Adrenal gland (tissue), 12 donors: ENCODE measurements around the gene FBXO40. TPM values are rescaled to one million over a fixed set of nuclear protein-coding genes. Genes with fewer than 3 reads are reported as not detected.

Source experiments
- DNase-seq, 7 donors: peaks; one replicate each; pipeline ENCODE4 v3.0.0-alpha.2; 2019 to 2020
- H3K27ac ChIP-seq, 5 donors: fragments of 200-600 bp; sonication (generic) in 4 of 5; 1 replicate in 3 of 5; 2 replicates in 2 of 5; pipeline versions ENCODE4 v1.5.1 to v1.8.0; 2016 to 2020; ENCODE audit warnings: mild to moderate bottlenecking in 1 of 5
- H3K27me3 ChIP-seq: fragments of 200-600 bp; 2 replicates; pipeline ENCODE4 v1.8.0; 2021
- H3K36me3 ChIP-seq, 2 donors: fragments of 200-600 bp; replicated peaks in 1 of 2; 1 replicate in 1 of 2; 2 replicates in 1 of 2; pipeline versions ENCODE4 v1.5.1 to v1.8.0; 2018 to 2022
- H3K4me1 ChIP-seq, 2 donors: fragments of 200-600 bp; replicated peaks in 1 of 2; 1 replicate in 1 of 2; 2 replicates in 1 of 2; pipeline versions ENCODE4 v1.5.1 to v1.8.0; 2018 to 2021
- H3K4me3 ChIP-seq, 4 donors: fragments of 200-600 bp; sonication (generic) in 3 of 4; one replicate each; pipeline ENCODE4 v1.5.1; 2016 to 2018
- H3K9me3 ChIP-seq, 3 donors: fragments of 200-600 bp; sonication (generic) in 1 of 3; replicated peaks in 1 of 3; 1 replicate in 2 of 3; 2 replicates in 1 of 3; pipeline versions ENCODE4 v1.5.1 to v1.8.0; 2016 to 2021
- CTCF ChIP-seq, 6 experiments: fragments of 450-650 bp in 4 of 6; fragments of 200-600 bp in 2 of 6; sonication (generic) in 1 of 6; IDR thresholded peaks; 1 replicate in 5 of 6; 2 replicates in 1 of 6; pipeline versions ENCODE4 v1.5.1 to v1.8.0; 2016 to 2021; ENCODE audit warnings: antibody characterized with exemption in 6 of 6, mild to moderate bottlenecking in 2 of 6, moderate library complexity in 1 of 6
- POLR2A ChIP-seq, 2 donors: fragments of 450-650 bp; IDR thresholded peaks; one replicate each; pipeline ENCODE4 v1.6.1; 2017; ENCODE audit warnings: antibody characterized with exemption in 2 of 2, mild to moderate bottlenecking in 2 of 2, moderate library complexity in 1 of 2
- WGBS, 4 donors: extraction: QIAGEN DNeasy Blood & Tissue Kit in 2 of 4; methylation state at CpG; one replicate each; pipeline versions ENCODE4 v1.1.5 to v1.1.7; 2013 to 2017; 5-methylcytosine and 5-hydroxymethylcytosine counted together
- intact Hi-C, 2 donors: fragments of 100-400 bp; cut with DNase I; formaldehyde crosslinking; loops; one replicate each; pipeline versions ENCODE4 v1.14.1 to v1.15.0; 2022 to 2023
- polyA plus RNA-seq, 3 donors: library from polyadenylated mRNA; stranded (reverse); fragments of 200-250 nt in 2 of 3; fragments of 350-450 nt in 1 of 3; fragmentation: Illumina TruSeq in 1 of 3; extraction: RNeasy Lipid Tissue Mini Kit (QIAGEN cat#74804) in 1 of 3; gene quantifications; one replicate each; pipeline ENCODE4 v1.2.3, GENCODE V29; 2013 to 2014
- total RNA-seq, 9 donors: library from RNA; depleted of rRNA in 4 of 9; stranded (reverse); fragments of >200 nt in 4 of 9; fragments of 120-200 nt in 1 of 9; fragmentation: NEBNext Ultra II Directional in 1 of 9; extraction: Animal tissue kit (Norgen Biotek cat#: 25700) in 1 of 9; gene quantifications; one replicate each; pipeline versions ENCODE4 v1.1.0 to v1.2.4, GENCODE V29; 2013 to 2023
- donor health status: healthy with polysubstance abuse.
- donor health status: Bipolar disorder and iron deficiency.
- donor health status: DM: yes; HTN: yes; CAD: no.
- donor health status: DM: no; HTN: no; CAD: no.
- donor health status: DM: no; HTN: no; CAD: no.
- donor health status: DM: yes; HTN: yes; CAD: no.

The FBXO40 gene
- total and polyA plus RNA-seq, 12 donors = under 0.01 to 1.00 (median 0.09) TPM; not detected in 5

- TF ChIP-seq CTCF (IDR thresholded peaks at IDR 0.05) (no peak), POLR2A (IDR thresholded peaks at IDR 0.05) (no peak)
- DNase-seq = no peak
- intact Hi-C loops = no loop called here
- Histone ChIP-seq H3K4me3 (no peak overlapping the region), H3K27me3 (no peaks in the 10 kb centered on the region), H3K4me1 (peaks cover 7 to 24% of the 10 kb centered on the region in 2 donors), H3K9me3 (no peaks in the 10 kb centered on the region), H3K27ac (no peak overlapping the region), H3K36me3 (no peaks in the 10 kb centered on the region)
- 89 to 100% (median 95%) methylated on average over 2 of the region's 2 CpGs for WGBS, 4 donors
Observed at GRCh38 chr3:121604759-121605158, 11.6 kb downstream of the FBXO40 start.

- Histone ChIP-seq H3K4me3 (no peak overlapping the region), H3K27me3 (no peaks in the 10 kb centered on the region), H3K27ac (no peak overlapping the region), H3K4me1 (peaks cover 5 to 32% of the 10 kb centered on the region in 2 donors), H3K9me3 (no peaks in the 10 kb centered on the region), H3K36me3 (no peaks in the 10 kb centered on the region)
- TF ChIP-seq CTCF (IDR thresholded peaks at IDR 0.05) (no peak), POLR2A (IDR thresholded peaks at IDR 0.05) (no peak)
- DNase-seq = no peak
- intact Hi-C loops = no loop called here
- WGBS, 4 donors = 83 to 95% (median 88%) methylated on average over 4 of the region's 4 CpGs
Observed at GRCh38 chr3:121606106-121606505, 12.9 kb downstream of the FBXO40 start.

DNA sequence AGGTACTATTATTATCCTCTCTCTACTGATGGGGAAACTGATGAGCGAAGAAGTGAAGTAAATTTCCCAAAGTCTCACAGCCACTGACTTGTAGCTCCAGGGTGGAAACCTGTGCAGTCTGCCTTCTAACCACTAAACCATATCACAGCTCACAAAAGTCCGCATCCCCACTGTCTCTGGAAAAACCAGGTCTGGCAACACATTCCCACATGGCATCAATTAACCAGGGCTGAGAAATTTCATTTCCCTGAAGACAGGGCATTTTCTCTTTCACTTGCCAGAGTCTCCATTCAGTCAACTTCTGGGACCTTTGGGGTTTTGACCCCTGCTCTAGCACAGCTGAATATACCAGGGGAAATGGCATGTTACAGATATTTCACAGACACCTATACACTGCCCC lies 26.5 kb downstream of the FBXO40 start:
- intact Hi-C loops = no loop called here
- TF ChIP-seq CTCF (IDR thresholded peaks at IDR 0.05) = no peak
- no peak for TF ChIP-seq POLR2A (IDR thresholded peaks at IDR 0.05)
- Histone ChIP-seq H3K27ac (no peak overlapping the region), H3K4me3 (no peak overlapping the region), H3K9me3 (no peaks in the 10 kb centered on the region), H3K36me3 (no peaks in the 10 kb centered on the region), H3K27me3 (no peaks in the 10 kb centered on the region), H3K4me1 (no peaks in the 10 kb centered on the region)
- DNase-seq = no peak
- 95 to 100% (median 96%) methylated on average over 2 of the region's 2 CpGs for WGBS, 4 donors

DNA sequence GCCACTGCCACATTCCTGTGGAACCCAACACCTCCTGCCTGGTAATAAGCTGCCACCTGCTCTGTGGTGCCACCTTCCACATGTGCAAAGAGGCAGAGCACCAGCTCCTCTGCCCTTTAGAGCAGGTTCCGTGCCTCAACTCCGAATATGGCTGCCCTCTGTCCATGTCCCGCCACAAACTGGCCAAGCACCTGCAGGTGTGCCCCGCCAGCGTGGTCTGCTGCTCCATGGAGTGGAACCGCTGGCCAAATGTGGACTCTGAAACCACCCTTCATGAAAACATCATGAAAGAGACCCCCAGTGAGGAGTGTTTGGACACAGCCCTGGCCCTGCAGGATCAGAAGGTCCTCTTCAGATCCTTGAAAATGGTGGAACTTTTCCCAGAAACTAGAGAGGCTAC lies 28.3 kb downstream of the FBXO40 start:
- no peak overlapping the region for H3K4me3 ChIP-seq
- intact Hi-C loops = no loop called here
- H3K4me1 ChIP-seq = no peaks in the 10 kb centered on the region
- no peaks in the 10 kb centered on the region for H3K36me3 ChIP-seq
- no peaks in the 10 kb centered on the region for H3K9me3 ChIP-seq
- no peak for DNase-seq
- no peak for TF ChIP-seq CTCF (IDR thresholded peaks at IDR 0.05)
- 88 to 100% (median 94%) methylated on average over 6 of the region's 6 CpGs for WGBS, 4 donors
- H3K27me3 ChIP-seq = no peaks in the 10 kb centered on the region
- H3K27ac ChIP-seq = no peak overlapping the region
